K562 (cell line): Measurements from ENCODE around the gene LENG8. TPM values are rescaled to one million over a fixed set of nuclear protein-coding genes. Genes with fewer than 3 reads are reported as not detected.
A peak's percentile ranks its signal among the peaks of the same experiment; 100 is the strongest.

ENCODE experiments used
- BRF2 ChIP-seq: IDR thresholded peaks from 3 replicates; pipeline ENCODE4 v1.6.1; 2011; ENCODE audit warnings: borderline replicate concordance, mild to moderate bottlenecking; ENCODE audit not compliant: insufficient read length, insufficient read depth
- CBFA2T3 ChIP-seq: fragments of 450-650 bp; IDR thresholded peaks from 2 replicates; pipeline ENCODE4 v1.6.1; 2017
- CHD2 ChIP-seq: IDR thresholded peaks from 2 replicates; pipeline ENCODE4 v1.6.1; 2011; ENCODE audit warnings: low read depth, low read length
- DPF2 ChIP-seq: fragments of 450-650 bp; IDR thresholded peaks from 2 replicates; pipeline ENCODE4 v1.6.1; 2016
- ELF4 ChIP-seq: fragments of 450-650 bp; formaldehyde crosslinking; IDR thresholded peaks from 2 replicates; pipeline ENCODE4 v1.4.0; 2022; ENCODE audit warnings: missing genetic modification characterization
- EP300 ChIP-seq: IDR thresholded peaks from 2 replicates; pipeline ENCODE4 v1.6.1; 2012; ENCODE audit warnings: low read length, improper control_type of control experiment
- FOXA1 ChIP-seq: fragments of 450-650 bp; IDR thresholded peaks from 2 replicates; pipeline ENCODE4 v1.6.1; 2016; ENCODE audit warnings: mild to moderate bottlenecking, borderline replicate concordance
- GATAD2B ChIP-seq: fragments of 450-650 bp; IDR thresholded peaks from 2 replicates; pipeline ENCODE4 v1.6.1; 2017; ENCODE audit warnings: mild to moderate bottlenecking, borderline replicate concordance
- GMEB1 ChIP-seq: fragments of 250-450 bp; sonication (Bioruptor Pico); IDR thresholded peaks from 2 replicates; pipeline ENCODE4 v1.4.0; 2020; ENCODE audit warnings: mild to moderate bottlenecking
- L3MBTL2 ChIP-seq: fragments of 450-650 bp; IDR thresholded peaks from 2 replicates; pipeline ENCODE4 v1.6.1; 2016; ENCODE audit warnings: mild to moderate bottlenecking, moderate library complexity
- MEF2A ChIP-seq: IDR thresholded peaks from 2 replicates; pipeline ENCODE4 v1.6.1; 2011; ENCODE audit warnings: low read depth, mild to moderate bottlenecking, low read length, moderate library complexity; ENCODE audit not compliant: control insufficient read depth
- MNT ChIP-seq, 2 experiments: fragments of 450-650 bp; conservative IDR thresholded peaks; 2 replicates each; pipeline ENCODE4 v1.6.1; 2017; ENCODE audit warnings: mild to moderate bottlenecking in 2 of 2, moderate library complexity in 2 of 2
- MTA1 ChIP-seq: fragments of 450-650 bp; IDR thresholded peaks from 2 replicates; pipeline ENCODE4 v1.6.1; 2017; ENCODE audit warnings: borderline replicate concordance
- PCBP2 ChIP-seq: fragments of 200-400 bp; formaldehyde crosslinking; IDR thresholded peaks from 2 replicates; pipeline ENCODE4 v1.6.1; 2018; ENCODE audit warnings: low read length, low read depth, mild to moderate bottlenecking, moderate library complexity; ENCODE audit not compliant: poor library complexity, severe bottlenecking
- RBM14 ChIP-seq: fragments of 200-400 bp; formaldehyde crosslinking; IDR thresholded peaks from 2 replicates; pipeline ENCODE4 v1.6.1; 2018; ENCODE audit warnings: low read depth, mild to moderate bottlenecking, low read length, moderate library complexity, borderline replicate concordance; ENCODE audit not compliant: insufficient read depth
- SMAD2 ChIP-seq: fragments of 150-350 bp; IDR thresholded peaks from 2 replicates; pipeline ENCODE4 v1.6.1; 2014; ENCODE audit warnings: low read depth, mild to moderate bottlenecking, low read length
- ZBTB9 ChIP-seq: fragments of 450-650 bp; formaldehyde crosslinking; IDR thresholded peaks from 2 replicates; pipeline ENCODE4 v1.4.0; 2020; ENCODE audit warnings: mild to moderate bottlenecking, moderate library complexity
- ZHX1 ChIP-seq: fragments of 150-350 bp; conservative IDR thresholded peaks from 2 replicates; pipeline ENCODE4 v1.6.1; 2014; ENCODE audit warnings: low read length
- ZNF263 ChIP-seq: sonication (generic); formaldehyde crosslinking; IDR thresholded peaks from 2 replicates; pipeline ENCODE4 v1.8.0; 2022; ENCODE audit warnings: mild to moderate bottlenecking, missing genetic modification reagents, borderline replicate concordance
- ZNF354B ChIP-seq: fragments of 250-450 bp; sonication (Bioruptor Pico); IDR thresholded peaks from 2 replicates; pipeline ENCODE4 v1.4.0; 2020
- ZNF507 ChIP-seq: conservative IDR thresholded peaks from 2 replicates; pipeline ENCODE4 v1.6.1; 2017; ENCODE audit warnings: missing genetic modification characterization, missing compliant biosample characterization
- polyA plus RNA-seq, 8 experiments: library from polyadenylated mRNA; depleted of rRNA in 4 of 8; stranded (reverse) in 5 of 8; unstranded in 3 of 8; fragments of >200 nt; fragmentation: Nextera tagmentation in 2 of 8; fragmentation: Illumina TruSeq in 1 of 8; extraction: Ambion mirVana in 2 of 8; extraction: Trizol in 1 of 8; gene quantifications; 2 replicates each; pipeline versions ENCODE4 v1.2.1 to v1.2.3, GENCODE V29; 2011 to 2014; ENCODE audit warnings: inconsistent platforms in 1 of 8, missing spikeins in 1 of 8
- total RNA-seq, 7 experiments: library from RNA; depleted of rRNA in 6 of 7; stranded (reverse); fragments of >200 nt in 6 of 7; fragmentation: Illumina TruSeq in 2 of 7; extraction: Trizol in 2 of 7; gene quantifications; 2 replicates each; pipeline versions ENCODE4 v1.2.1 to v1.2.3, GENCODE V29; 2011 to 2021; ENCODE audit warnings: low replicate concordance in 1 of 7

The LENG8 gene
- total and polyA plus RNA-seq, 9 of the 15 experiments (the other 6 are each of a cell fraction or from before 2014, with no cell fraction given), result 0.74 to 146 (median 28.1) TPM

- TF ChIP-seq GATAD2B, result no peak; the same call in 1 of the 2 replicates
- TF ChIP-seq BRF2, result no peak
- TF ChIP-seq ZBTB9, result no peak
- TF ChIP-seq MTA1, result peak; percentile 95
- TF ChIP-seq SMAD2, result no peak
- TF ChIP-seq ELF4 (CRISPR knock-in tag), result no peak
- TF ChIP-seq ZNF263 (CRISPR knock-in tag), result no peak
- peak; percentile 91 for TF ChIP-seq L3MBTL2
- TF ChIP-seq FOXA1, result no peak
- TF ChIP-seq ZNF507 (tag), result no peak
- peak; percentile 25 to 71; a peak in 3 of 4 replicates for TF ChIP-seq MNT (conservative IDR thresholded peaks at IDR 0.05)
- TF ChIP-seq MEF2A, result no peak
- TF ChIP-seq GMEB1 (CRISPR knock-in tag), result no peak
- no peak for TF ChIP-seq EP300
- TF ChIP-seq PCBP2, result no peak
- TF ChIP-seq DPF2, result no peak
- no peak for TF ChIP-seq ZNF354B (CRISPR knock-in tag)
- no peak for TF ChIP-seq ZHX1
- no peak for TF ChIP-seq CBFA2T3
- no peak for TF ChIP-seq CHD2
- no peak for TF ChIP-seq RBM14
These were observed 15.8 kb downstream of the LENG8 start (continued) for GRCh38 chr19:54464630-54465425.
